Peyer's patch (tissue), 4 donors: Measurements from ENCODE around the gene KLHL29.

Experiments used
- POLR2A ChIP-seq, 2 donors: fragments of 450-650 bp; IDR thresholded peaks; one replicate each; pipeline ENCODE4 v1.5.1; 2017; ENCODE audit warnings: antibody characterized with exemption in 2 of 2, mild to moderate bottlenecking in 2 of 2, moderate library complexity in 2 of 2
- TF ChIP-seq, protein P1 (sequence below), 6 experiments: fragments of 450-650 bp in 4 of 6; fragments of 200-600 bp in 2 of 6; sonication (generic) in 1 of 6; IDR thresholded peaks; one replicate each; pipeline ENCODE4 v1.5.1; 2017 to 2019; ENCODE audit warnings: antibody characterized with exemption in 6 of 6, mild to moderate bottlenecking in 3 of 6, moderate library complexity in 1 of 6

DNA sequence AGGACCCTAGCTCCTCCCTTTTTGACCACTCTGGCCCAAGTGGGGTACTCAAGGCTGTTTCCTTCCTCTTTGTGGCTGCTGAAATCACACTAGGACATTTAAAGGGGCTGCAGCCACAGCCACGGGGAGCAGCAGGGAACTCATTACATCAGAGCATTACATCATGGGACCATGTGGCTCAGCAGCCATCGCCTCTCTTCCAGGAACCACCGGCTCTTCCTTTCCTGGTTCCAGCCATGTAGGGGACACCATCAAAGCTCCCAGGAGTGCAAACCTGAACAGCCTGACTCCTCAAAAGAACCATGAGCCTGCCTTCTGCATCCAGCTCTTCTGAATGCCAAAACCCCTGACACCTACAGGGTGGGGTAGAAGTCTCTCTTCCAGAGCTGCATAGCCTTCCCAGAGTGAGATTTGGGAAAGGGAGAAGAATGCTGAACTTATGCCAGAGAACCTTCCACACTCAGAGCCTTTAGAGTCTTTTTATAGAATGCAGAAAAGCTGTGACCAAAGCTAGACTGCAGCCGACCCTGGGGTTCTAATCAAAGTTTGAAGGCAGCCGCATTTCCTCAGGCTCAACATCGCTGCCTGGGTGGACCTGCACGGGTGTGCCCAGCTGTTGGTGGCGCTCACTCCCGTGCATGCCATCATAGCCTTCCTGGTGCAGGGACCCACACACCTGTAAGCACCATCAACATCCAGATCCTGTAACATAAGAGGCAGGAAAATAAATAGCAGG lies 121.7 kb downstream of the KLHL29 start:
- TF ChIP-seq, protein P1, sequence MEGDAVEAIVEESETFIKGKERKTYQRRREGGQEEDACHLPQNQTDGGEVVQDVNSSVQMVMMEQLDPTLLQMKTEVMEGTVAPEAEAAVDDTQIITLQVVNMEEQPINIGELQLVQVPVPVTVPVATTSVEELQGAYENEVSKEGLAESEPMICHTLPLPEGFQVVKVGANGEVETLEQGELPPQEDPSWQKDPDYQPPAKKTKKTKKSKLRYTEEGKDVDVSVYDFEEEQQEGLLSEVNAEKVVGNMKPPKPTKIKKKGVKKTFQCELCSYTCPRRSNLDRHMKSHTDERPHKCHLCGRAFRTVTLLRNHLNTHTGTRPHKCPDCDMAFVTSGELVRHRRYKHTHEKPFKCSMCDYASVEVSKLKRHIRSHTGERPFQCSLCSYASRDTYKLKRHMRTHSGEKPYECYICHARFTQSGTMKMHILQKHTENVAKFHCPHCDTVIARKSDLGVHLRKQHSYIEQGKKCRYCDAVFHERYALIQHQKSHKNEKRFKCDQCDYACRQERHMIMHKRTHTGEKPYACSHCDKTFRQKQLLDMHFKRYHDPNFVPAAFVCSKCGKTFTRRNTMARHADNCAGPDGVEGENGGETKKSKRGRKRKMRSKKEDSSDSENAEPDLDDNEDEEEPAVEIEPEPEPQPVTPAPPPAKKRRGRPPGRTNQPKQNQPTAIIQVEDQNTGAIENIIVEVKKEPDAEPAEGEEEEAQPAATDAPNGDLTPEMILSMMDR (IDR thresholded peaks at IDR 0.05), result no peak
- TF ChIP-seq POLR2A (IDR thresholded peaks at IDR 0.05), result no peak
